HepG2 (cell line): ENCODE data around the gene METRN. TPM values are rescaled to one million over a fixed set of nuclear protein-coding genes. Genes with fewer than 3 reads are reported as not detected.

ENCODE experiments used
- GABPB1 ChIP-seq: IDR thresholded peaks from 2 replicates; pipeline ENCODE4 v1.6.1; 2016; ENCODE audit warnings: mild to moderate bottlenecking, missing genetic modification reagents, moderate library complexity, missing compliant biosample characterization
- MTA1 ChIP-seq: sonication (generic); formaldehyde crosslinking; IDR thresholded peaks from 2 replicates; pipeline ENCODE4 v1.4.0; 2020; ENCODE audit warnings: missing genetic modification reagents, mild to moderate bottlenecking, borderline replicate concordance
- PRDM15 ChIP-seq: sonication (generic); formaldehyde crosslinking; IDR thresholded peaks from 2 replicates; pipeline ENCODE4 v1.4.0; 2020; ENCODE audit warnings: missing genetic modification reagents
- YEATS2 ChIP-seq: sonication (generic); formaldehyde crosslinking; IDR thresholded peaks from 2 replicates; pipeline ENCODE4 v1.4.0; 2020; ENCODE audit warnings: missing genetic modification reagents, borderline replicate concordance
- ZBTB46 ChIP-seq: sonication (generic); formaldehyde crosslinking; IDR thresholded peaks from 2 replicates; pipeline ENCODE4 v1.4.0; 2020; ENCODE audit warnings: mild to moderate bottlenecking, missing genetic modification reagents, borderline replicate concordance
- ZHX1 ChIP-seq: sonication (generic); formaldehyde crosslinking; IDR thresholded peaks from 2 replicates; pipeline ENCODE4 v1.8.1; 2022; ENCODE audit warnings: low read depth, mild to moderate bottlenecking, missing genetic modification reagents
- ZNF660 ChIP-seq: sonication (generic); formaldehyde crosslinking; IDR thresholded peaks from 2 replicates; pipeline ENCODE4 v1.5.1; 2020; ENCODE audit warnings: mild to moderate bottlenecking, low read depth, missing genetic modification reagents, borderline replicate concordance
- ZNF850 ChIP-seq: sonication (generic); formaldehyde crosslinking; conservative IDR thresholded peaks from 2 replicates; pipeline ENCODE4 v1.9.0; 2021; ENCODE audit warnings: mild to moderate bottlenecking, missing genetic modification reagents
- polyA plus RNA-seq, 8 experiments: library from polyadenylated mRNA; depleted of rRNA in 3 of 8; stranded (reverse) in 7 of 8; unstranded in 1 of 8; fragments of >200 nt; fragmentation: Illumina TruSeq in 4 of 8; extraction: Trizol in 4 of 8; gene quantifications; 2 replicates each; pipeline versions ENCODE4 v1.2.1 to v1.2.3, GENCODE V29; 2011 to 2016; ENCODE audit warnings: low read depth in 4 of 8, missing spikeins in 1 of 8, mixed read lengths in 1 of 8; ENCODE audit not compliant: insufficient read depth in 1 of 8
- total RNA-seq, 5 experiments: library from RNA; depleted of rRNA; stranded (reverse); fragments of >200 nt; fragmentation: Illumina TruSeq; extraction: Trizol; gene quantifications; 2 replicates each; pipeline ENCODE4 v1.2.3, GENCODE V29; 2016; ENCODE audit warnings: low read depth in 1 of 5
- TF ChIP-seq, protein P1 (sequence below), 2 experiments: fragments of 450-650 bp in 1 of 2; sonication (generic) in 1 of 2; formaldehyde crosslinking in 1 of 2; IDR thresholded peaks; 2 replicates each; pipeline versions ENCODE4 v1.6.1 to v1.8.0; 2016 to 2022; ENCODE audit warnings: antibody characterized with exemption in 1 of 2, mild to moderate bottlenecking in 1 of 2, missing genetic modification reagents in 1 of 2

The METRN gene
- total and polyA plus RNA-seq, 2 of the 13 experiments (the other 11 are each of a cell fraction or from before 2014, with no cell fraction given), result 25.5 to 46.1 TPM

DNA sequence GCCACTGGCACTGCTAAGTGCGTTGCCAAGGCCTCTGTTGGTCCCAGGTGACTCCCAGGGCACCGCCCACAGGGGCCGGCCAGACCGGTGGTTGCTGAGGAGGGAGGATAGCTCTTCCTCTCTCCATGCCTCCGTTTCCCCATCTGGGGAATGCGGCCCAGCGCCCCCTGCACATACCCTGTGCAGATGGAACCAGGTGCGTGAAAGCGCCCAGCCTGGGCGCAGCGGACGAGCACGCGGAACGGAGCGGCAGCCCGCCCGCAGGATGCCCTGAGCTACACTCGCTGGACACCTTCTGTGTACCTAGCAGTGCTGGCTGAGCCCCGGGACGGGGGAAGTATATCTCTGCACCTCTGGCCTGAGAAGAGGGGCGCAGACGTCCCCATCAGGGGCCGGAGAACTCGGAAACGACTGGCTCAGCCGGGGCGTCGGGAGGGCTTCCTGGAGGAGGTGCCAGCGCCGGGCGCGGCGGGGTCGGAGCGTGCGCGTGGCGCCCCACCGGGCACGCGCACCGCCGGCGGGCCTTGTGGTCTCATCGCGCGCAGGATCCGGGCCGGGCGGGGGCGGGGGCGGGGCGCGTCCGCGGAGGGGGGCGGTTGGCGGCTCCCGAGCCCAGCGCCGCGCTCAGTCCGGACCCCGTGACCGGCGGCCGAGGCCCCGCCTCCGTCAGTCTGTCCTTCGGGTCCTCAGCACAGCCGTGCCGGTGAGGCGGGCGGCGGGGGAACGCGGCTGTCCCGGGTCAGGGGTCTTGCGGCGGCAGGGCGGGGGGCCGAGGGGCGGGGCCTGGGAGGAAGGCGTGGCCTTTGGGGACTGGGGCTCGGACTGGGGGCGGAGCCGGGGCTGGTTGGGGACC, 11.7 kb downstream of the METRN start, which contains the start of the genes CCDC78 and HAGHL (continued):
- TF ChIP-seq, protein P1, sequence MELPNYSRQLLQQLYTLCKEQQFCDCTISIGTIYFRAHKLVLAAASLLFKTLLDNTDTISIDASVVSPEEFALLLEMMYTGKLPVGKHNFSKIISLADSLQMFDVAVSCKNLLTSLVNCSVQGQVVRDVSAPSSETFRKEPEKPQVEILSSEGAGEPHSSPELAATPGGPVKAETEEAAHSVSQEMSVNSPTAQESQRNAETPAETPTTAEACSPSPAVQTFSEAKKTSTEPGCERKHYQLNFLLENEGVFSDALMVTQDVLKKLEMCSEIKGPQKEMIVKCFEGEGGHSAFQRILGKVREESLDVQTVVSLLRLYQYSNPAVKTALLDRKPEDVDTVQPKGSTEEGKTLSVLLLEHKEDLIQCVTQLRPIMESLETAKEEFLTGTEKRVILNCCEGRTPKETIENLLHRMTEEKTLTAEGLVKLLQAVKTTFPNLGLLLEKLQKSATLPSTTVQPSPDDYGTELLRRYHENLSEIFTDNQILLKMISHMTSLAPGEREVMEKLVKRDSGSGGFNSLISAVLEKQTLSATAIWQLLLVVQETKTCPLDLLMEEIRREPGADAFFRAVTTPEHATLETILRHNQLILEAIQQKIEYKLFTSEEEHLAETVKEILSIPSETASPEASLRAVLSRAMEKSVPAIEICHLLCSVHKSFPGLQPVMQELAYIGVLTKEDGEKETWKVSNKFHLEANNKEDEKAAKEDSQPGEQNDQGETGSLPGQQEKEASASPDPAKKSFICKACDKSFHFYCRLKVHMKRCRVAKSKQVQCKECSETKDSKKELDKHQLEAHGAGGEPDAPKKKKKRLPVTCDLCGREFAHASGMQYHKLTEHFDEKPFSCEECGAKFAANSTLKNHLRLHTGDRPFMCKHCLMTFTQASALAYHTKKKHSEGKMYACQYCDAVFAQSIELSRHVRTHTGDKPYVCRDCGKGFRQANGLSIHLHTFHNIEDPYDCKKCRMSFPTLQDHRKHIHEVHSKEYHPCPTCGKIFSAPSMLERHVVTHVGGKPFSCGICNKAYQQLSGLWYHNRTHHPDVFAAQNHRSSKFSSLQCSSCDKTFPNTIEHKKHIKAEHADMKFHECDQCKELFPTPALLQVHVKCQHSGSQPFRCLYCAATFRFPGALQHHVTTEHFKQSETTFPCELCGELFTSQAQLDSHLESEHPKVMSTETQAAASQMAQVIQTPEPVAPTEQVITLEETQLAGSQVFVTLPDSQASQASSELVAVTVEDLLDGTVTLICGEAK (IDR thresholded peaks at IDR 0.05), result no peak
- TF ChIP-seq, protein P1 (CRISPR knock-in tag; IDR thresholded peaks at IDR 0.05), result no peak
- no peak for TF ChIP-seq ZNF850 (CRISPR knock-in tag)
- TF ChIP-seq ZBTB46 (CRISPR knock-in tag), result no peak
- TF ChIP-seq ZHX1 (CRISPR knock-in tag), result no peak
- no peak for TF ChIP-seq ZNF660
- no peak for TF ChIP-seq GABPB1 (CRISPR knock-in tag)
- no peak for TF ChIP-seq YEATS2 (CRISPR knock-in tag)
- no peak for TF ChIP-seq PRDM15 (CRISPR knock-in tag)
- no peak for TF ChIP-seq MTA1 (CRISPR knock-in tag)
